ENCODE results near the gene EPS15. TPM values are rescaled to one million over a fixed set of nuclear protein-coding genes. Genes with fewer than 3 reads are reported as not detected.
A peak's percentile ranks its signal among the peaks of the same experiment; 100 is the strongest.

The EPS15 gene
- total RNA-seq, 1 experiment from 2014 or later: 37.1 TPM

GRCh38 chr1:51464828-51465227 is 54.2 kb downstream of the EPS15 start:
- ATAC-seq (no peak), DNase-seq (ENCODE audit: low spot score) (no peak)
- Mint-ChIP-seq H3K4me1 (no peaks in the 10 kb centered on the region), H3K27ac (peak overlapping the region; percentile 41; the same call in 1 of the 2 replicates), H3K4me3 (no peak overlapping the region), H3K9me3 (no peaks in the 10 kb centered on the region), H3K27me3 (ENCODE audit: low read depth) (no peaks in the 10 kb centered on the region), H3K36me3 (peaks cover 11% of the 10 kb centered on the region)
- ChIA-PET POLR2A (no interaction called here), CTCF (no interaction called here)
- TF ChIP-seq TEAD1 (CRISPR knock-in tag; IDR thresholded peaks at IDR 0.05): no peak
- no peak for TF ChIP-seq PRRX2 (CRISPR knock-in tag; IDR thresholded peaks at IDR 0.05)
- TF ChIP-seq, protein P1, sequence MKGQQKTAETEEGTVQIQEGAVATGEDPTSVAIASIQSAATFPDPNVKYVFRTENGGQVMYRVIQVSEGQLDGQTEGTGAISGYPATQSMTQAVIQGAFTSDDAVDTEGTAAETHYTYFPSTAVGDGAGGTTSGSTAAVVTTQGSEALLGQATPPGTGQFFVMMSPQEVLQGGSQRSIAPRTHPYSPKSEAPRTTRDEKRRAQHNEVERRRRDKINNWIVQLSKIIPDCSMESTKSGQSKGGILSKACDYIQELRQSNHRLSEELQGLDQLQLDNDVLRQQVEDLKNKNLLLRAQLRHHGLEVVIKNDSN (CRISPR knock-in tag; IDR thresholded peaks at IDR 0.05): no peak
- no peak for TF ChIP-seq MLX (CRISPR knock-in tag; IDR thresholded peaks at IDR 0.05)
- no peak for TF ChIP-seq ZNF121 (CRISPR knock-in tag; IDR thresholded peaks at IDR 0.05)
- no peak for TF ChIP-seq MAX (CRISPR knock-in tag; IDR thresholded peaks at IDR 0.05)
- TF ChIP-seq RORB (CRISPR knock-in tag; IDR thresholded peaks at IDR 0.05): no peak
- TF ChIP-seq, protein P2, sequence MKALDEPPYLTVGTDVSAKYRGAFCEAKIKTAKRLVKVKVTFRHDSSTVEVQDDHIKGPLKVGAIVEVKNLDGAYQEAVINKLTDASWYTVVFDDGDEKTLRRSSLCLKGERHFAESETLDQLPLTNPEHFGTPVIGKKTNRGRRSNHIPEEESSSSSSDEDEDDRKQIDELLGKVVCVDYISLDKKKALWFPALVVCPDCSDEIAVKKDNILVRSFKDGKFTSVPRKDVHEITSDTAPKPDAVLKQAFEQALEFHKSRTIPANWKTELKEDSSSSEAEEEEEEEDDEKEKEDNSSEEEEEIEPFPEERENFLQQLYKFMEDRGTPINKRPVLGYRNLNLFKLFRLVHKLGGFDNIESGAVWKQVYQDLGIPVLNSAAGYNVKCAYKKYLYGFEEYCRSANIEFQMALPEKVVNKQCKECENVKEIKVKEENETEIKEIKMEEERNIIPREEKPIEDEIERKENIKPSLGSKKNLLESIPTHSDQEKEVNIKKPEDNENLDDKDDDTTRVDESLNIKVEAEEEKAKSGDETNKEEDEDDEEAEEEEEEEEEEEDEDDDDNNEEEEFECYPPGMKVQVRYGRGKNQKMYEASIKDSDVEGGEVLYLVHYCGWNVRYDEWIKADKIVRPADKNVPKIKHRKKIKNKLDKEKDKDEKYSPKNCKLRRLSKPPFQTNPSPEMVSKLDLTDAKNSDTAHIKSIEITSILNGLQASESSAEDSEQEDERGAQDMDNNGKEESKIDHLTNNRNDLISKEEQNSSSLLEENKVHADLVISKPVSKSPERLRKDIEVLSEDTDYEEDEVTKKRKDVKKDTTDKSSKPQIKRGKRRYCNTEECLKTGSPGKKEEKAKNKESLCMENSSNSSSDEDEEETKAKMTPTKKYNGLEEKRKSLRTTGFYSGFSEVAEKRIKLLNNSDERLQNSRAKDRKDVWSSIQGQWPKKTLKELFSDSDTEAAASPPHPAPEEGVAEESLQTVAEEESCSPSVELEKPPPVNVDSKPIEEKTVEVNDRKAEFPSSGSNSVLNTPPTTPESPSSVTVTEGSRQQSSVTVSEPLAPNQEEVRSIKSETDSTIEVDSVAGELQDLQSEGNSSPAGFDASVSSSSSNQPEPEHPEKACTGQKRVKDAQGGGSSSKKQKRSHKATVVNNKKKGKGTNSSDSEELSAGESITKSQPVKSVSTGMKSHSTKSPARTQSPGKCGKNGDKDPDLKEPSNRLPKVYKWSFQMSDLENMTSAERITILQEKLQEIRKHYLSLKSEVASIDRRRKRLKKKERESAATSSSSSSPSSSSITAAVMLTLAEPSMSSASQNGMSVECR (CRISPR knock-in tag; IDR thresholded peaks at IDR 0.05; ENCODE audit: borderline replicate concordance): no peak
- TF ChIP-seq ETV6 (CRISPR knock-in tag; IDR thresholded peaks at IDR 0.05): no peak
- no peak for TF ChIP-seq IRF2 (CRISPR knock-in tag; IDR thresholded peaks at IDR 0.05; ENCODE audit: borderline replicate concordance, low read depth)
- no peak for TF ChIP-seq ZNF396 (CRISPR knock-in tag; IDR thresholded peaks at IDR 0.05; ENCODE audit: borderline replicate concordance)
- no peak for TF ChIP-seq ATF1 (CRISPR knock-in tag; IDR thresholded peaks at IDR 0.05)
- no peak for TF ChIP-seq SOX15 (CRISPR knock-in tag; IDR thresholded peaks at IDR 0.05)
- TF ChIP-seq E2F5 (CRISPR knock-in tag; IDR thresholded peaks at IDR 0.05): no peak
- TF ChIP-seq HMGA2 (CRISPR knock-in tag; IDR thresholded peaks at IDR 0.05): no peak
- no peak for TF ChIP-seq E2F1 (CRISPR knock-in tag; IDR thresholded peaks at IDR 0.05)
- no peak for TF ChIP-seq TEAD4 (CRISPR knock-in tag; IDR thresholded peaks at IDR 0.05)
- TF ChIP-seq ZNF671 (CRISPR knock-in tag; IDR thresholded peaks at IDR 0.05): no peak
- no peak for TF ChIP-seq JUN (CRISPR knock-in tag; IDR thresholded peaks at IDR 0.05)

- POLR2A ChIA-PET: no interaction called here
- no peak for ATAC-seq
- Mint-ChIP-seq H3K27me3 (ENCODE audit: low read depth) (no peaks in the 10 kb centered on the region), H3K27ac (no peak overlapping the region), H3K4me3 (no peak overlapping the region), H3K4me1 (no peaks in the 10 kb centered on the region), H3K36me3 (peaks cover 14% of the 10 kb centered on the region), H3K9me3 (no peaks in the 10 kb centered on the region)
- no peak for TF ChIP-seq SOX15 (CRISPR knock-in tag; IDR thresholded peaks at IDR 0.05)
- no peak for TF ChIP-seq NR1H2 (CRISPR knock-in tag; IDR thresholded peaks at IDR 0.05)
- no peak for TF ChIP-seq FOXK1 (CRISPR knock-in tag; IDR thresholded peaks at IDR 0.05)
- TF ChIP-seq TP53 (CRISPR knock-in tag; IDR thresholded peaks at IDR 0.05): no peak
- TF ChIP-seq, protein P1 (CRISPR knock-in tag; IDR thresholded peaks at IDR 0.05): no peak
- TF ChIP-seq NR2C2 (CRISPR knock-in tag; IDR thresholded peaks at IDR 0.05): no peak
- TF ChIP-seq ZNF423 (CRISPR knock-in tag; IDR thresholded peaks at IDR 0.05): no peak
- TF ChIP-seq, protein P3, sequence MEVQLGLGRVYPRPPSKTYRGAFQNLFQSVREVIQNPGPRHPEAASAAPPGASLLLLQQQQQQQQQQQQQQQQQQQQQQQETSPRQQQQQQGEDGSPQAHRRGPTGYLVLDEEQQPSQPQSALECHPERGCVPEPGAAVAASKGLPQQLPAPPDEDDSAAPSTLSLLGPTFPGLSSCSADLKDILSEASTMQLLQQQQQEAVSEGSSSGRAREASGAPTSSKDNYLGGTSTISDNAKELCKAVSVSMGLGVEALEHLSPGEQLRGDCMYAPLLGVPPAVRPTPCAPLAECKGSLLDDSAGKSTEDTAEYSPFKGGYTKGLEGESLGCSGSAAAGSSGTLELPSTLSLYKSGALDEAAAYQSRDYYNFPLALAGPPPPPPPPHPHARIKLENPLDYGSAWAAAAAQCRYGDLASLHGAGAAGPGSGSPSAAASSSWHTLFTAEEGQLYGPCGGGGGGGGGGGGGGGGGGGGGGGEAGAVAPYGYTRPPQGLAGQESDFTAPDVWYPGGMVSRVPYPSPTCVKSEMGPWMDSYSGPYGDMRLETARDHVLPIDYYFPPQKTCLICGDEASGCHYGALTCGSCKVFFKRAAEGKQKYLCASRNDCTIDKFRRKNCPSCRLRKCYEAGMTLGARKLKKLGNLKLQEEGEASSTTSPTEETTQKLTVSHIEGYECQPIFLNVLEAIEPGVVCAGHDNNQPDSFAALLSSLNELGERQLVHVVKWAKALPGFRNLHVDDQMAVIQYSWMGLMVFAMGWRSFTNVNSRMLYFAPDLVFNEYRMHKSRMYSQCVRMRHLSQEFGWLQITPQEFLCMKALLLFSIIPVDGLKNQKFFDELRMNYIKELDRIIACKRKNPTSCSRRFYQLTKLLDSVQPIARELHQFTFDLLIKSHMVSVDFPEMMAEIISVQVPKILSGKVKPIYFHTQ (CRISPR knock-in tag; IDR thresholded peaks at IDR 0.05): no peak
- CTCF ChIA-PET: no interaction called here
- DNase-seq (ENCODE audit: low spot score): no peak
Observed at GRCh38 chr1:51463561-51463960, 55.5 kb downstream of the EPS15 start.
